SK-N-SH (cell line): Measurements from ENCODE around the gene DACH1. TPM values are rescaled to one million over a fixed set of nuclear protein-coding genes. Genes with fewer than 3 reads are reported as not detected.

Source experiments
- CTCF ChIA-PET: fragments of 300-600, 350-600 bp; formaldehyde crosslinking; extraction: SDS; loops from one replicate; lab custom pipeline; 2021; lab: Yijun Ruan, JAX
- POLR2A ChIA-PET: fragments of 350-600 bp; sonication (Branson Sonifier 250); formaldehyde crosslinking; extraction: SDS; loops from one replicate; lab custom pipeline; 2020; ENCODE audit warnings: antibody characterized with exemption, inconsistent platforms; lab: Yijun Ruan, JAX
- DNase-seq: peaks from one replicate; pipeline ENCODE4 v3.0.0; 2012
- H2AFZ ChIP-seq: fragments of 200-600 bp; sonication (generic); 2 replicates; pipeline ENCODE4 v1.8.1; 2016; ENCODE audit warnings: antibody characterized with exemption, mild to moderate bottlenecking, low read depth
- H3F3A ChIP-seq: fragments of 200-600 bp; sonication (generic); replicated peaks from 2 replicates; pipeline ENCODE3; 2016; ENCODE audit warnings: antibody characterized with exemption, mild to moderate bottlenecking; ENCODE audit not compliant: insufficient read depth
- H3K27ac ChIP-seq, 2 experiments: fragments of 200-500 bp in 1 of 2; fragments of 200-600 bp in 1 of 2; sonication (Bioruptor generic) in 1 of 2; sonication (generic), shearing (Covaris generic) in 1 of 2; 2 replicates each; pipeline versions ENCODE4 v1.5.1 to v1.6.1; 2014 to 2016; ENCODE audit warnings: low read depth in 2 of 2, inconsistent platforms in 1 of 2, low read length in 1 of 2, mild to moderate bottlenecking in 1 of 2, mixed read lengths in 1 of 2
- H3K27me3 ChIP-seq: fragments of 200-600 bp; sonication (generic), shearing (Covaris generic); 2 replicates; pipeline ENCODE4 v1.6.1; 2016; ENCODE audit warnings: mixed run types; ENCODE audit not compliant: insufficient read depth
- H3K36me3 ChIP-seq, 2 experiments: fragments of 200-500 bp in 1 of 2; fragments of 200-600 bp in 1 of 2; sonication (Bioruptor generic) in 1 of 2; sonication (generic) in 1 of 2; replicated peaks in 1 of 2; 2 replicates each; pipeline versions ENCODE3 to v1.5.1; 2014 to 2016; ENCODE audit warnings: low read length in 1 of 2, mild to moderate bottlenecking in 1 of 2; ENCODE audit not compliant: insufficient read depth in 2 of 2, control insufficient read depth in 1 of 2
- H3K4me1 ChIP-seq, 2 experiments: fragments of 200-500 bp in 1 of 2; fragments of 200-600 bp in 1 of 2; sonication (Bioruptor generic) in 1 of 2; sonication (generic), shearing (Covaris generic) in 1 of 2; 2 replicates each; pipeline versions ENCODE4 v1.5.1 to v1.6.1; 2014 to 2016; ENCODE audit warnings: low read depth in 1 of 2, low read length in 1 of 2, mixed run types in 1 of 2; ENCODE audit not compliant: insufficient read depth in 2 of 2, control insufficient read depth in 1 of 2
- H3K4me2 ChIP-seq: fragments of 200-600 bp; sonication (generic), shearing (Covaris generic); 2 replicates; pipeline ENCODE4 v1.6.1; 2017; ENCODE audit warnings: mixed run types
- H3K4me3 ChIP-seq, 2 experiments: fragments of 200-500 bp in 1 of 2; fragments of 200-600 bp in 1 of 2; sonication (Bioruptor generic) in 1 of 2; sonication (generic), shearing (Covaris generic) in 1 of 2; 2 replicates each; pipeline versions ENCODE4 v1.5.1 to v1.8.1; 2014 to 2016; ENCODE audit warnings: low read depth in 2 of 2, inconsistent platforms in 1 of 2, low read length in 1 of 2, mild to moderate bottlenecking in 1 of 2, mixed read lengths in 1 of 2, moderate library complexity in 1 of 2
- H3K79me2 ChIP-seq: fragments of 200-600 bp; sonication (generic); 2 replicates; pipeline ENCODE4 v1.8.1; 2017; ENCODE audit warnings: mild to moderate bottlenecking; ENCODE audit not compliant: insufficient read depth
- H3K9ac ChIP-seq: fragments of 200-600 bp; sonication (generic); 2 replicates; pipeline ENCODE4 v1.6.1; 2017; ENCODE audit warnings: mixed run types
- H3K9me2 ChIP-seq: fragments of 200-600 bp; sonication (generic); 2 replicates; pipeline ENCODE4 v1.6.1; 2017; ENCODE audit warnings: mixed run types
- H3K9me3 ChIP-seq: fragments of 200-600 bp; sonication (generic); 2 replicates; pipeline ENCODE4 v1.6.1; 2017; ENCODE audit warnings: mixed run types, mild to moderate bottlenecking, moderate library complexity
- H4K20me1 ChIP-seq: fragments of 200-600 bp; sonication (generic); 2 replicates; pipeline ENCODE4 v1.6.1; 2017; ENCODE audit warnings: mild to moderate bottlenecking, mixed run types; ENCODE audit not compliant: insufficient read depth
- CHD2 ChIP-seq: fragments of 150-350 bp; IDR thresholded peaks from 2 replicates; pipeline ENCODE4 v1.6.1; 2018; ENCODE audit warnings: low read length; ENCODE audit not compliant: partially characterized antibody
- CTCF ChIP-seq: fragments of 200-600 bp; sonication (generic); IDR thresholded peaks from 2 replicates; pipeline ENCODE4 v1.6.1; 2017; ENCODE audit warnings: antibody characterized with exemption, mild to moderate bottlenecking, moderate library complexity
- ELF1 ChIP-seq: IDR thresholded peaks from 2 replicates; pipeline ENCODE4 v1.4.0; 2012
- EP300 ChIP-seq, 2 experiments: IDR thresholded peaks; 2 replicates each; pipeline versions ENCODE4 v1.4.0 to v1.6.1; 2012; ENCODE audit warnings: borderline replicate concordance in 1 of 2, low read depth in 1 of 2, low read length in 1 of 2
- EZH2phosphoT487 ChIP-seq: fragments of 200-600 bp; sonication (generic); IDR thresholded peaks from 2 replicates; pipeline ENCODE4 v1.6.1; 2017; ENCODE audit warnings: low read depth, mixed run types, mild to moderate bottlenecking, antibody characterized with exemption, moderate library complexity, borderline replicate concordance
- FOSL2 ChIP-seq: IDR thresholded peaks from 2 replicates; pipeline ENCODE4 v1.4.0; 2012; ENCODE audit warnings: low read depth, mild to moderate bottlenecking, moderate library complexity, borderline replicate concordance
- FOXM1 ChIP-seq: IDR thresholded peaks from 2 replicates; pipeline ENCODE4 v1.4.0; 2012; ENCODE audit warnings: low read depth, mild to moderate bottlenecking
- GABPA ChIP-seq: IDR thresholded peaks from 2 replicates; pipeline ENCODE4 v1.4.0; 2012; ENCODE audit warnings: low read depth, mild to moderate bottlenecking
- IRF3 ChIP-seq: fragments of 150-350 bp; IDR thresholded peaks from 2 replicates; pipeline ENCODE4 v1.6.1; 2016; ENCODE audit warnings: mild to moderate bottlenecking, low read depth, low read length
- JUND ChIP-seq: IDR thresholded peaks from 2 replicates; pipeline ENCODE4 v1.4.0; 2012
- MEF2A ChIP-seq: IDR thresholded peaks from 2 replicates; pipeline ENCODE4 v1.4.0; 2012; ENCODE audit warnings: low read depth, borderline replicate concordance
- MXI1 ChIP-seq: IDR thresholded peaks from 2 replicates; pipeline ENCODE4 v1.6.1; 2012; ENCODE audit warnings: mild to moderate bottlenecking, low read depth, low read length, improper control_type of control experiment
- NRF1 ChIP-seq: IDR thresholded peaks from 2 replicates; pipeline ENCODE4 v1.6.1; 2012; ENCODE audit warnings: low read depth, mild to moderate bottlenecking, low read length
- PBX3 ChIP-seq: IDR thresholded peaks from 2 replicates; pipeline ENCODE4; 2012
- POLR2AphosphoS5 ChIP-seq: IDR thresholded peaks from 2 replicates; pipeline ENCODE4 v1.6.1; 2012; ENCODE audit warnings: low read depth, low read length
- RAD21 ChIP-seq: IDR thresholded peaks from 2 replicates; pipeline ENCODE4 v1.6.1; 2012; ENCODE audit warnings: mild to moderate bottlenecking, low read length
- RCOR1 ChIP-seq: fragments of 150-350 bp; IDR thresholded peaks from 2 replicates; pipeline ENCODE4 v1.6.1; 2017; ENCODE audit warnings: antibody characterized with exemption, low read length
- REST ChIP-seq: IDR thresholded peaks from 2 replicates; pipeline ENCODE4 v1.6.1; 2012; ENCODE audit warnings: mild to moderate bottlenecking, low read depth, low read length, moderate library complexity
- RFX5 ChIP-seq: IDR thresholded peaks from 2 replicates; pipeline ENCODE4 v1.6.1; 2012; ENCODE audit warnings: mild to moderate bottlenecking, improper control_type of control experiment, low read length
- RXRA ChIP-seq: IDR thresholded peaks from 2 replicates; pipeline ENCODE4 v1.4.0; 2012; ENCODE audit warnings: low read depth, mild to moderate bottlenecking, borderline replicate concordance
- SMC3 ChIP-seq: IDR thresholded peaks from 2 replicates; pipeline ENCODE4 v1.6.1; 2012; ENCODE audit warnings: low read depth, low read length, improper control_type of control experiment
- TCF12 ChIP-seq: IDR thresholded peaks from 2 replicates; pipeline ENCODE4 v1.4.0; 2012
- TEAD4 ChIP-seq: IDR thresholded peaks from 2 replicates; pipeline ENCODE4 v1.4.0; 2012; ENCODE audit warnings: mild to moderate bottlenecking, borderline replicate concordance; ENCODE audit not compliant: insufficient read depth
- YY1 ChIP-seq: IDR thresholded peaks from 2 replicates; pipeline ENCODE4 v1.4.0; 2012; ENCODE audit warnings: low read depth, mild to moderate bottlenecking
- ZBTB33 ChIP-seq: IDR thresholded peaks from 2 replicates; pipeline ENCODE4 v1.4.0; 2012; ENCODE audit warnings: low read depth, borderline replicate concordance
- WGBS: methylation state at CpG from one replicate; pipeline ENCODE4 v1.1.6; 2017; ENCODE audit warnings: low lambda C conversion rate; 5-methylcytosine and 5-hydroxymethylcytosine counted together
- polyA plus RNA-seq, 3 experiments: library from polyadenylated mRNA; depleted of rRNA; stranded (reverse); fragments of >200 nt; gene quantifications; 2 replicates each; pipeline ENCODE4 v1.2.3, GENCODE V29; 2012

Gene DACH1
- polyA plus RNA-seq, 1 of the 3 experiments (the other 2 are of a cell fraction) = 0.21 TPM

- H3K36me3 ChIP-seq = no peaks in the 10 kb centered on the region
- H3K4me2 ChIP-seq = no peak overlapping the region
- no peaks in the 10 kb centered on the region for H3K9me2 ChIP-seq
- no peak overlapping the region for H3K9ac ChIP-seq
- H4K20me1 ChIP-seq = no peaks in the 10 kb centered on the region
- H3K9me3 ChIP-seq = no peaks in the 10 kb centered on the region
- peaks cover 0 to 7% of the 10 kb centered on the region in 2 experiments; a peak in 1 of 4 replicates for H3K4me1 ChIP-seq
- no peaks in the 10 kb centered on the region for H3K27me3 ChIP-seq
- H3K4me3 ChIP-seq = no peak overlapping the region
- 17% methylated on average over 3 of the region's 3 CpGs for WGBS
- H3F3A ChIP-seq = no peaks in the 10 kb centered on the region
- peak; percentile 65 for DNase-seq
- peak overlapping the region; percentile 24; the same call in 1 of the 2 replicates for H2AFZ ChIP-seq
- peak overlapping the region in 1 of 2 experiments; percentile 89; a peak in 3 of 4 replicates for H3K27ac ChIP-seq
- CTCF ChIA-PET = interaction anchor here (1.4 kb wide), 1 partner anchor 8 kb away, joined by 3 read pairs; no protein-coding TSS in a partner anchor
- H3K79me2 ChIP-seq = no peaks in the 10 kb centered on the region
- POLR2A ChIA-PET = no interaction called here
- TF ChIP-seq GABPA (no peak), RAD21 (peak; percentile 33), POLR2AphosphoS5 (no peak), TCF12 (no peak), RXRA (no peak), IRF3 (no peak), EZH2phosphoT487 (no peak), NRF1 (no peak), RFX5 (no peak), ELF1 (no peak), YY1 (no peak), CTCF (no peak), JUND (no peak), FOXM1 (no peak), RCOR1 (peak; percentile 57; the same call in 1 of the 2 replicates), FOSL2 (no peak), CHD2 (no peak), MEF2A (no peak), PBX3 (no peak), MXI1 (peak; percentile 62; the same call in 1 of the 2 replicates), TEAD4 (no peak), ZBTB33 (no peak), REST (no peak), EP300 (IDR thresholded peaks at IDR 0.05; ENCODE audit: borderline replicate concordance in 1 of 2, low read depth in 1 of 2, low read length in 1 of 2) (peak in 1 of 2 experiments; percentile 67; a peak in 2 of 4 replicates), SMC3 (no peak)
Observed at GRCh38 chr13:71712988-71713653, 153.9 kb downstream of the DACH1 start.
